OCI-LY7 (cell line): Measurements from ENCODE around the gene CTTNBP2. TPM values are rescaled to one million over a fixed set of nuclear protein-coding genes. Genes with fewer than 3 reads are reported as not detected.

ENCODE experiments used
- BruUV-seq: library from RNA; stranded (reverse); fragments of 400-500 nt; replicated peaks from 2 replicates; lab custom pipeline; 2021; lab: Mats Ljungman, UMichigan
- CTCF ChIA-PET: fragments of 300-600 bp; sonication (Branson Sonifier 250); formaldehyde crosslinking; loops from one replicate; lab custom pipeline; 2022; ENCODE audit warnings: antibody characterized with exemption; ENCODE audit not compliant: unreplicated experiment; lab: Charles Lee
- POLR2A ChIA-PET: fragments of 300-600 bp; sonication (Branson Sonifier 250); formaldehyde crosslinking; loops from one replicate; lab custom pipeline; 2022; ENCODE audit warnings: antibody characterized with exemption; lab: Charles Lee
- DNase-seq: peaks from one replicate; pipeline ENCODE4 v3.0.0-alpha.2; 2015; ENCODE audit warnings: low spot score
- H2AFZ ChIP-seq: fragments of 200-600 bp; sonication (generic), shearing (Covaris generic); 2 replicates; pipeline ENCODE4 v1.6.1; 2014; ENCODE audit warnings: mild to moderate bottlenecking, antibody characterized with exemption, low read length, moderate library complexity
- H3K27ac ChIP-seq: fragments of 200-600 bp; sonication (generic); 2 replicates; pipeline ENCODE4 v1.5.1; 2014; ENCODE audit warnings: mixed run types, low read depth, mild to moderate bottlenecking, moderate library complexity, low read length, inconsistent platforms; ENCODE audit not compliant: poor library complexity, severe bottlenecking
- H3K36me3 ChIP-seq: fragments of 200-600 bp; sonication (generic); 2 replicates; pipeline ENCODE4 v1.6.1; 2014; ENCODE audit warnings: mild to moderate bottlenecking, antibody characterized with exemption, low read length, moderate library complexity, mixed read lengths; ENCODE audit not compliant: insufficient read depth
- H3K4me1 ChIP-seq: fragments of 200-600 bp; sonication (generic); 2 replicates; pipeline ENCODE4 v1.5.1; 2014; ENCODE audit warnings: mild to moderate bottlenecking, low read length; ENCODE audit not compliant: insufficient read depth, poor library complexity, severe bottlenecking
- H3K4me2 ChIP-seq: fragments of 200-600 bp; sonication (generic); 2 replicates; pipeline ENCODE4 v1.6.1; 2014; ENCODE audit warnings: mild to moderate bottlenecking, low read length
- H3K4me3 ChIP-seq: fragments of 200-600 bp; sonication (generic); 2 replicates; pipeline ENCODE4 v1.5.1; 2014; ENCODE audit warnings: mild to moderate bottlenecking, low read depth, low read length; ENCODE audit not compliant: poor library complexity, severe bottlenecking
- H3K79me2 ChIP-seq: fragments of 200-600 bp; sonication (generic); 2 replicates; pipeline ENCODE4 v1.6.1; 2016; ENCODE audit warnings: low read depth, mild to moderate bottlenecking, low read length, moderate library complexity, mixed read lengths; ENCODE audit not compliant: insufficient read depth
- H3K9me2 ChIP-seq: fragments of 200-600 bp; sonication (generic); 2 replicates; pipeline ENCODE4 v1.6.1; 2016; ENCODE audit warnings: mild to moderate bottlenecking, low read length, mixed read lengths; ENCODE audit not compliant: insufficient read depth
- H3K9me3 ChIP-seq: fragments of 200-600 bp; sonication (generic); 2 replicates; pipeline ENCODE4 v1.6.1; 2014; ENCODE audit warnings: mild to moderate bottlenecking, mixed run types, low read length, mixed read lengths
- H4K20me1 ChIP-seq: fragments of 200-600 bp; sonication (generic); 2 replicates; pipeline ENCODE4 v1.6.1; 2014; ENCODE audit warnings: mild to moderate bottlenecking, antibody characterized with exemption, low read length, moderate library complexity, mixed read lengths; ENCODE audit not compliant: insufficient read depth
- CTCF ChIP-seq: fragments of 200-600 bp; sonication (generic); conservative IDR thresholded peaks from 2 replicates; pipeline ENCODE4 v1.5.1; 2014; ENCODE audit warnings: mild to moderate bottlenecking, antibody characterized with exemption, low read length, moderate library complexity, mixed read lengths
- EZH2phosphoT487 ChIP-seq: fragments of 200-600 bp; sonication (generic); IDR thresholded peaks from 2 replicates; pipeline ENCODE4 v1.6.1; 2018; ENCODE audit warnings: low read depth, borderline replicate concordance, mild to moderate bottlenecking, mixed run types, antibody characterized with exemption, low read length, moderate library complexity, mixed read lengths
- intact Hi-C: fragments of 100-400 bp; cut with micrococcal nuclease; formaldehyde crosslinking; loops from one replicate; pipeline ENCODE4 v1.10.0; 2022; ENCODE audit not compliant: unreplicated experiment
- total RNA-seq, 2 experiments: library from RNA; depleted of rRNA in 1 of 2; stranded (reverse); fragments of >200 nt in 1 of 2; shearing (Covaris generic) in 1 of 2; gene quantifications; 2 replicates each; pipeline ENCODE4 v1.2.3, GENCODE V29; 2014 to 2022

Gene CTTNBP2
- total RNA-seq, 2 experiments from 2014 or later: not detected

- no peak for TF ChIP-seq CTCF
- TF ChIP-seq EZH2phosphoT487: no peak
- Histone ChIP-seq H3K9me3 (no peaks in the 10 kb centered on the region), H2AFZ (no peak overlapping the region), H3K4me2 (no peak overlapping the region), H3K4me3 (no peak overlapping the region), H3K36me3 (no peaks in the 10 kb centered on the region), H3K79me2 (no peaks in the 10 kb centered on the region), H3K27ac (no peak overlapping the region), H3K9me2 (no peaks in the 10 kb centered on the region), H3K4me1 (no peaks in the 10 kb centered on the region), H4K20me1 (no peaks in the 10 kb centered on the region)
- BruUV-seq: no TSS peak
- ChIA-PET POLR2A (no interaction called here), CTCF (no interaction called here)
- intact Hi-C loops: no loop called here
- DNase-seq: no peak
Observed at GRCh38 chr7:117802660-117803059, 70.6 kb downstream of the CTTNBP2 start.

GRCh38 chr7:117800841-117801240 lies 72.4 kb downstream of the CTTNBP2 start:
- TF ChIP-seq CTCF: no peak
- Histone ChIP-seq H3K9me2 (no peaks in the 10 kb centered on the region), H2AFZ (no peak overlapping the region), H3K4me3 (no peak overlapping the region), H3K36me3 (no peaks in the 10 kb centered on the region), H3K4me1 (no peaks in the 10 kb centered on the region), H3K4me2 (no peak overlapping the region), H3K9me3 (no peaks in the 10 kb centered on the region), H3K79me2 (no peaks in the 10 kb centered on the region), H3K27ac (no peak overlapping the region), H4K20me1 (no peaks in the 10 kb centered on the region)
- ChIA-PET CTCF (no interaction called here), POLR2A (interaction anchor here (0.8 kb wide), 1 partner anchor 18 kb away, joined by 3 read pairs; no protein-coding TSS in a partner anchor)
- intact Hi-C loops: no loop called here
- no TSS peak for BruUV-seq
- DNase-seq: no peak

GRCh38 chr7:117800406-117800805 lies 72.8 kb downstream of the CTTNBP2 start:
- no TSS peak for BruUV-seq

More at GRCh38 chr7:117800406-117800805, 72.8 kb downstream of the CTTNBP2 start:
- Histone ChIP-seq H3K4me3 (no peak overlapping the region), H3K36me3 (no peaks in the 10 kb centered on the region), H3K4me1 (no peaks in the 10 kb centered on the region), H3K9me3 (no peaks in the 10 kb centered on the region), H3K79me2 (no peaks in the 10 kb centered on the region), H4K20me1 (no peaks in the 10 kb centered on the region), H3K9me2 (no peaks in the 10 kb centered on the region), H2AFZ (no peak overlapping the region), H3K4me2 (no peak overlapping the region), H3K27ac (no peak overlapping the region)
- ChIA-PET CTCF (no interaction called here), POLR2A (interaction anchor here (0.7 to 0.8 kb wide), 2 partner anchors 18 to 265 kb away, joined by 3 read pairs; no protein-coding TSS in a partner anchor)
- intact Hi-C loops: no loop called here
- TF ChIP-seq EZH2phosphoT487 (no peak), CTCF (no peak)
- DNase-seq: no peak
